OCI-LY3 (cell line): ENCODE measurements around the gene CADM2.

Experiments
- H2AFZ ChIP-seq: fragments of 200-600, 300-600 bp; shearing (Covaris generic); 2 replicates; pipeline ENCODE4 v1.6.0; 2014; ENCODE audit warnings: antibody characterized with exemption, low read depth, low read length
- H3K27ac ChIP-seq: fragments of 200-600, 300-600 bp; sonication (generic); 2 replicates; pipeline ENCODE4 v1.5.1; 2014; ENCODE audit warnings: mild to moderate bottlenecking, low read length, moderate library complexity, mixed read lengths
- H3K27me3 ChIP-seq: fragments of 200-600, 300-600 bp; sonication (generic); 2 replicates; pipeline ENCODE4 v1.6.1; 2014; ENCODE audit warnings: low read depth, low read length, mixed read lengths
- H3K36me3 ChIP-seq: fragments of 200-600, 300-600 bp; sonication (generic); replicated peaks from 2 replicates; pipeline ENCODE3; 2014; ENCODE audit warnings: low read depth, low read length, mixed read lengths
- H3K4me1 ChIP-seq: fragments of 300-600, 200-600 bp; sonication (generic); 2 replicates; pipeline ENCODE4 v1.6.1; 2014; ENCODE audit warnings: low read length, mixed read lengths
- H3K4me2 ChIP-seq: fragments of 200-600, 300-600 bp; sonication (generic); 2 replicates; pipeline ENCODE4 v1.6.1; 2014; ENCODE audit warnings: low read length, mixed read lengths
- H3K4me3 ChIP-seq: fragments of 300-600, 200-600 bp; sonication (generic); 2 replicates; pipeline ENCODE4 v1.5.1; 2014; ENCODE audit warnings: antibody characterized with exemption, mild to moderate bottlenecking, low read length, moderate library complexity
- H3K79me2 ChIP-seq: fragments of 300-600, 200-600 bp; shearing (Covaris generic); 2 replicates; pipeline ENCODE4 v1.6.1; 2014; ENCODE audit warnings: mild to moderate bottlenecking, low read length, mixed read lengths
- H3K9ac ChIP-seq: fragments of 300-600, 200-600 bp; shearing (Covaris generic); 2 replicates; pipeline ENCODE4 v1.6.0; 2014; ENCODE audit warnings: mild to moderate bottlenecking, low read length, moderate library complexity
- H3K9me3 ChIP-seq: fragments of 200-600, 300-600 bp; shearing (Covaris generic); 2 replicates; pipeline ENCODE4 v1.6.1; 2014; ENCODE audit warnings: low read length, mixed read lengths; ENCODE audit not compliant: insufficient read depth
- H4K20me1 ChIP-seq: fragments of 200-600, 300-600 bp; sonication (generic); 2 replicates; pipeline ENCODE4 v1.6.1; 2016; ENCODE audit warnings: low read length, mixed read lengths; ENCODE audit not compliant: insufficient read depth
- EZH2phosphoT487 ChIP-seq: fragments of 200-600 bp; shearing (Covaris generic); IDR thresholded peaks from 2 replicates; pipeline ENCODE4 v1.6.1; 2018; ENCODE audit warnings: antibody characterized with exemption, mixed run types, low read depth
- TF ChIP-seq, protein P1 (sequence below): fragments of 200-600, 300-600 bp; sonication (generic); IDR thresholded peaks from 2 replicates; pipeline ENCODE4 v1.5.1; 2014; ENCODE audit warnings: antibody characterized with exemption, low read length, low read depth

CADM2 gene

DNA sequence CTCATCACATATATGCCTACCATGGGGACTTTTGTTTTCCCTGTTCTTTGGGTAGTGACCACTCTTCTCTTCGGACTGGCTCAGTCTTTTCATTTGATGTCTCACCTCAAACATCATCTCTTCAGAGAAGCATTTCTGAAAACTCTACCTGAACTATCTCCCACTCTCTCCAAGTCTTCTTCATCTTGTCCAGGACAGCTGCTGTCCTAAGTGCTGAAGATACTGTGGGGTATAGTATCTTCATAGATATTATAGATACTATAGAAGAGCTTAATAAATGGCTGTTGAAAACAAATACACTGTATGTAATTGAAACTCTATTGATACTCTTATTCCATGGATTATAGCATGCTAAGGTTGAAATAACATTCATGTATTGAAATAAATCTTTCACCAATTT, 672.3 kb downstream of the CADM2 start:
- H3K36me3 ChIP-seq, result no peaks in the 10 kb centered on the region
- no peak overlapping the region for H3K27ac ChIP-seq
- no peaks in the 10 kb centered on the region for H4K20me1 ChIP-seq
- no peak overlapping the region for H2AFZ ChIP-seq
- H3K4me1 ChIP-seq, result no peaks in the 10 kb centered on the region; the same call in 1 of the 2 replicates
- H3K79me2 ChIP-seq, result no peaks in the 10 kb centered on the region
- H3K27me3 ChIP-seq, result no peaks in the 10 kb centered on the region
- H3K4me3 ChIP-seq, result no peak overlapping the region
- no peaks in the 10 kb centered on the region for H3K9me3 ChIP-seq
- H3K4me2 ChIP-seq, result no peak overlapping the region
- TF ChIP-seq, protein P1, sequence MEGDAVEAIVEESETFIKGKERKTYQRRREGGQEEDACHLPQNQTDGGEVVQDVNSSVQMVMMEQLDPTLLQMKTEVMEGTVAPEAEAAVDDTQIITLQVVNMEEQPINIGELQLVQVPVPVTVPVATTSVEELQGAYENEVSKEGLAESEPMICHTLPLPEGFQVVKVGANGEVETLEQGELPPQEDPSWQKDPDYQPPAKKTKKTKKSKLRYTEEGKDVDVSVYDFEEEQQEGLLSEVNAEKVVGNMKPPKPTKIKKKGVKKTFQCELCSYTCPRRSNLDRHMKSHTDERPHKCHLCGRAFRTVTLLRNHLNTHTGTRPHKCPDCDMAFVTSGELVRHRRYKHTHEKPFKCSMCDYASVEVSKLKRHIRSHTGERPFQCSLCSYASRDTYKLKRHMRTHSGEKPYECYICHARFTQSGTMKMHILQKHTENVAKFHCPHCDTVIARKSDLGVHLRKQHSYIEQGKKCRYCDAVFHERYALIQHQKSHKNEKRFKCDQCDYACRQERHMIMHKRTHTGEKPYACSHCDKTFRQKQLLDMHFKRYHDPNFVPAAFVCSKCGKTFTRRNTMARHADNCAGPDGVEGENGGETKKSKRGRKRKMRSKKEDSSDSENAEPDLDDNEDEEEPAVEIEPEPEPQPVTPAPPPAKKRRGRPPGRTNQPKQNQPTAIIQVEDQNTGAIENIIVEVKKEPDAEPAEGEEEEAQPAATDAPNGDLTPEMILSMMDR, result no peak
- no peak for TF ChIP-seq EZH2phosphoT487
- H3K9ac ChIP-seq, result no peak overlapping the region

DNA sequence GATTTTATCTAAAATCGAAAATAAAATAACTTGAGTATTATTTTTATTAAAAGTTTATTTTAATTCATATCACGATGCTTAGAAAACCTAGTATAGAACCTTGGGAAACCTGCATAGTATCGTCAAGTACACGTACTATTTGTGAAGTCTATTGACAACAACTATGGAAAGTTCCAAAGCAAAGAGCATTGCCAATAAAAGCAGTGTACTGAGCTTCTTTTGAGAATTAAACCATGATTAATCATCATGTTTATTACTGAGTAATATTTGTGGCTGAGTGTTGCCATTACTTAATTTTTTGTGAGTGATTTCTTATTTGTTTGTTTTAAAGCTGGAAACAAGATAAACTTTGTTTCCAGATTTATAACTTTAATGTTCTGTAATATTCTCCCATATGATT, 674.1 kb downstream of the CADM2 start:
- Histone ChIP-seq H3K4me3 (no peak overlapping the region), H3K4me2 (no peak overlapping the region), H3K79me2 (no peaks in the 10 kb centered on the region)

DNA sequence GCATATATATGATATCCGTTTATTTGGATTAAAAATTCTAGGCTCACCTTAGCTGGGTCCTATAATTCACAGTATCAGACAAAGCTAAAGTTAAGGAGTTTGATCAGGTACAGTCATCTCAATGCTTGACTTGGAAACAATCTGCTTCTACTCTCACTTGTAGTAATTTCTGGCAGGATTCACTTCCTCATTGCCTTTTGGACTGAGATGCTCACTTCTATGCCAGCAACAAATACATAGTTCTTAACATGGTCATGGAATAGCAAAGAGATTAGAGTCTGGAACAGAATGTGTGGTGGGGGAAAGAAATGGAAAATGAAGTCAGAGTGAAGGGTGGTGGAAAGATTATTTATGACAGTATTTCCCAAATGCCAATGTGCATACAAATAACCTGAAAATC, 693.6 kb downstream of the CADM2 start:
- Histone ChIP-seq H3K79me2 (no peaks in the 10 kb centered on the region), H3K4me1 (peaks cover 11% of the 10 kb centered on the region), H3K36me3 (no peaks in the 10 kb centered on the region), H4K20me1 (no peaks in the 10 kb centered on the region), H3K4me3 (no peak overlapping the region), H3K27me3 (no peaks in the 10 kb centered on the region), H3K27ac (no peak overlapping the region), H2AFZ (no peak overlapping the region), H3K9ac (no peak overlapping the region), H3K4me2 (peak overlapping the region; percentile 2), H3K9me3 (no peaks in the 10 kb centered on the region)
- TF ChIP-seq, protein P1, result no peak
- TF ChIP-seq EZH2phosphoT487, result no peak

More for the DNA sequence above, 674.1 kb downstream of the CADM2 start:
- no peak overlapping the region for H2AFZ ChIP-seq
- TF ChIP-seq, protein P1, result no peak
- no peak for TF ChIP-seq EZH2phosphoT487
- H3K4me1 ChIP-seq, result no peaks in the 10 kb centered on the region
- no peak overlapping the region for H3K27ac ChIP-seq
- no peaks in the 10 kb centered on the region for H3K36me3 ChIP-seq
- no peak overlapping the region for H3K9ac ChIP-seq
- no peaks in the 10 kb centered on the region for H3K27me3 ChIP-seq
- H3K9me3 ChIP-seq, result no peaks in the 10 kb centered on the region
- no peaks in the 10 kb centered on the region for H4K20me1 ChIP-seq

DNA sequence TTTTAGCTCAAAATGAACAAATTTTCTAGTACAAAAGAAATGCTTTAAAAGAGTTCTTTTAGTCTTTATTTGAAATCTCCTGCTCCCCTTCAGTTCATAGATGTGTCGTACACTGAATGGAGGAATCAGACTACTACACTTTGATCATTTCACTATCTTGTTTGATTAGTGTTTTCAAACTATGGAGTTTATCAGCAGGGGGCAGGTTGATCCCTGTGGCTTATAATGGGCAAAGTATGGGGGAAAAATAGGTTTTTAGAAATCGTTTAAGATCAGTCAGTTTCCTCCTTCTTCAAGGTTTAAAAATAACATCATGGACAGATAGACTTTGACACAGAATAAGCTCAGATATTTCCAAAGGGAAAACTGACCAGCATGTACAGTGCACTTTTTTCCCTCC, 701.7 kb downstream of the CADM2 start:
- Histone ChIP-seq H3K4me3 (no peak overlapping the region), H3K9ac (no peak overlapping the region), H3K4me2 (no peak overlapping the region), H3K4me1 (no peaks in the 10 kb centered on the region), H4K20me1 (no peaks in the 10 kb centered on the region), H3K79me2 (no peaks in the 10 kb centered on the region), H3K27me3 (no peaks in the 10 kb centered on the region), H2AFZ (no peak overlapping the region), H3K9me3 (no peaks in the 10 kb centered on the region), H3K36me3 (no peaks in the 10 kb centered on the region), H3K27ac (no peak overlapping the region)
- TF ChIP-seq, protein P1, result no peak
- TF ChIP-seq EZH2phosphoT487, result no peak
